NCI-H2029 treated with DMSO at 0.1 percent for 48 hours (cell line): ENCODE data around the gene TPBGL.

Experiments
- DNase-seq: peaks from one replicate; lab custom pipeline; 2025; lab: John Stamatoyannopoulos, UW

The TPBGL gene

GRCh38 chr11:75240311-75241035 is at the start of gene TPBGL:
Gene TPBGL (plus strand): TSS chr11:75240774. CDS start chr11:75241050, 276 bp downstream.
- no peak for DNase-seq

- DNase-seq = no peak
These were observed 49.2 kb upstream of the TPBGL start for GRCh38 chr11:75191330-75191717.

- DNase-seq = no peak
These were observed 47.3 kb upstream of the TPBGL start for GRCh38 chr11:75193271-75193670.

GRCh38 chr11:75193711-75194110 is 46.9 kb upstream of the TPBGL start:
- DNase-seq = no peak

- DNase-seq = no peak
These were observed 46.4 kb upstream of the TPBGL start for GRCh38 chr11:75194147-75194546.

GRCh38 chr11:75195167-75195962 is 45.2 kb upstream of the TPBGL start:
- DNase-seq = peak; percentile 90

GRCh38 chr11:75196426-75196825 is 44.1 kb upstream of the TPBGL start:
- DNase-seq = no peak

- DNase-seq = no peak
These were observed 42.9 kb upstream of the TPBGL start for GRCh38 chr11:75197512-75198277.

- DNase-seq = peak; percentile 38
These were observed 42.1 kb upstream of the TPBGL start for GRCh38 chr11:75198278-75198973.

GRCh38 chr11:75199412-75199955 is 41.1 kb upstream of the TPBGL start:
- peak; percentile 34 for DNase-seq

- peak; percentile 50 for DNase-seq
These were observed 40.5 kb upstream of the TPBGL start for GRCh38 chr11:75200051-75200450.

- no peak for DNase-seq
These were observed 40.0 kb upstream of the TPBGL start for GRCh38 chr11:75200531-75200930.

GRCh38 chr11:75201771-75202170 is 38.8 kb upstream of the TPBGL start:
- no peak for DNase-seq

- no peak for DNase-seq
These were observed 38.4 kb upstream of the TPBGL start for GRCh38 chr11:75202195-75202594.

- DNase-seq = no peak
These were observed 37.4 kb upstream of the TPBGL start for GRCh38 chr11:75203138-75203537.

GRCh38 chr11:75203641-75204011 is 36.9 kb upstream of the TPBGL start:
- no peak for DNase-seq

- DNase-seq = no peak
These were observed 36.4 kb upstream of the TPBGL start for GRCh38 chr11:75204012-75204674.

GRCh38 chr11:75204685-75205563 is 35.6 kb upstream of the TPBGL start:
- DNase-seq = peak; percentile 70

GRCh38 chr11:75205564-75206020 is 35.0 kb upstream of the TPBGL start:
- no peak for DNase-seq

GRCh38 chr11:75208446-75208845 is 32.1 kb upstream of the TPBGL start:
- no peak for DNase-seq
